WTC11 (cell line): ENCODE results near the gene ARRDC1.

Experiments used
- JUN ChIP-seq: sonication (generic); formaldehyde crosslinking; IDR thresholded peaks from 2 replicates; pipeline ENCODE4 v1.8.0; 2023; ENCODE audit warnings: mild to moderate bottlenecking, missing genetic modification reagents
- NR1H2 ChIP-seq: sonication (generic); formaldehyde crosslinking; IDR thresholded peaks from 2 replicates; pipeline ENCODE4 v1.9.0; 2021; ENCODE audit warnings: mild to moderate bottlenecking, moderate library complexity, missing genetic modification reagents
- NR2C2 ChIP-seq: sonication (generic); formaldehyde crosslinking; IDR thresholded peaks from 2 replicates; pipeline ENCODE4 v1.8.0; 2022; ENCODE audit warnings: mild to moderate bottlenecking, missing genetic modification reagents
- TF ChIP-seq, protein P1 (sequence below): sonication (generic); formaldehyde crosslinking; IDR thresholded peaks from 2 replicates; pipeline ENCODE4 v1.8.1; 2022; ENCODE audit warnings: low read depth, missing genetic modification reagents, borderline replicate concordance
- TF ChIP-seq, protein P2 (sequence below): sonication (generic); formaldehyde crosslinking; IDR thresholded peaks from 2 replicates; pipeline ENCODE4 v1.8.1; 2022; ENCODE audit warnings: mild to moderate bottlenecking, moderate library complexity, missing genetic modification reagents

DNA sequence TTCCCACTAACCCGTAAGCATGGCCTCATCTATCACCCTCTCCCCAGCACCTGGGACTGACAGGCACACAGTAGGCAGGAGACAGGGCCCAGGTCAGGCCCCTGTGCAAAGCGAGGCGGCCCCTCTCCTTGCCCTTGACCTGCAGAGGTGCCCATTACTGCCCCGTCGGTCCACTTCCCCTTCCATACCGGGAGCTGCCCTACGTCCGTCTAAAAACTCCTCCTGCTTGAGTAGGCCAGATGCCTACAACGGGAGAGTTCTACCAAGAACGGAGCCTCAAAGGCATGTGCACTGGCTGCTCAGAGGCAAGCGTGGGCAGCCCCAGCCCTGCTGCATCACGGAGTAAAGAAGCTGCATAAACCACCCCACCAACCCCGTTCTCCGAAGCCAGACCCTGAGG, 22.1 kb upstream of the ARRDC1 start:
- TF ChIP-seq JUN (CRISPR knock-in tag) (no peak), NR1H2 (CRISPR knock-in tag) (no peak), NR2C2 (no peak)
- TF ChIP-seq, protein P1, sequence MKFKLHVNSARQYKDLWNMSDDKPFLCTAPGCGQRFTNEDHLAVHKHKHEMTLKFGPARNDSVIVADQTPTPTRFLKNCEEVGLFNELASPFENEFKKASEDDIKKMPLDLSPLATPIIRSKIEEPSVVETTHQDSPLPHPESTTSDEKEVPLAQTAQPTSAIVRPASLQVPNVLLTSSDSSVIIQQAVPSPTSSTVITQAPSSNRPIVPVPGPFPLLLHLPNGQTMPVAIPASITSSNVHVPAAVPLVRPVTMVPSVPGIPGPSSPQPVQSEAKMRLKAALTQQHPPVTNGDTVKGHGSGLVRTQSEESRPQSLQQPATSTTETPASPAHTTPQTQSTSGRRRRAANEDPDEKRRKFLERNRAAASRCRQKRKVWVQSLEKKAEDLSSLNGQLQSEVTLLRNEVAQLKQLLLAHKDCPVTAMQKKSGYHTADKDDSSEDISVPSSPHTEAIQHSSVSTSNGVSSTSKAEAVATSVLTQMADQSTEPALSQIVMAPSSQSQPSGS, result no peak
- TF ChIP-seq, protein P2, sequence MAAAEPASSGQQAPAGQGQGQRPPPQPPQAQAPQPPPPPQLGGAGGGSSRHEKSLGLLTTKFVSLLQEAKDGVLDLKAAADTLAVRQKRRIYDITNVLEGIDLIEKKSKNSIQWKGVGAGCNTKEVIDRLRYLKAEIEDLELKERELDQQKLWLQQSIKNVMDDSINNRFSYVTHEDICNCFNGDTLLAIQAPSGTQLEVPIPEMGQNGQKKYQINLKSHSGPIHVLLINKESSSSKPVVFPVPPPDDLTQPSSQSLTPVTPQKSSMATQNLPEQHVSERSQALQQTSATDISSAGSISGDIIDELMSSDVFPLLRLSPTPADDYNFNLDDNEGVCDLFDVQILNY (CRISPR knock-in tag), result no peak
